H9 (cell line): ENCODE measurements around the gene FILIP1. TPM values are rescaled to one million over a fixed set of nuclear protein-coding genes. Genes with fewer than 3 reads are reported as not detected.

ENCODE experiments used
- DNase-seq: peaks from one replicate; pipeline ENCODE4 v3.0.0-alpha.2; 2017
- H2AFZ ChIP-seq: one replicate; pipeline ENCODE4 v1.6.1; 2013; ENCODE audit warnings: mild to moderate bottlenecking, low read length, control low read depth, moderate library complexity
- H2AK5ac ChIP-seq: 2 replicates; pipeline ENCODE4 v1.6.1; 2013; ENCODE audit warnings: low read length, control low read depth, mixed read lengths; ENCODE audit not compliant: insufficient read length
- H2BK120ac ChIP-seq: one replicate; pipeline ENCODE4 v1.6.1; 2013; ENCODE audit warnings: low read depth, mild to moderate bottlenecking, low read length, control low read depth, inconsistent platforms; ENCODE audit not compliant: poor library complexity, severe bottlenecking
- H2BK12ac ChIP-seq: 2 replicates; pipeline ENCODE4 v1.6.1; 2013; ENCODE audit warnings: low read length, control low read depth, mixed read lengths, low read depth; ENCODE audit not compliant: insufficient read length
- H2BK15ac ChIP-seq: 2 replicates; pipeline ENCODE4 v1.6.1; 2013; ENCODE audit warnings: low read depth, low read length, control low read depth
- H2BK20ac ChIP-seq: one replicate; pipeline ENCODE4 v1.6.1; 2013; ENCODE audit warnings: low read depth, mild to moderate bottlenecking, low read length, control low read depth, inconsistent platforms; ENCODE audit not compliant: poor library complexity, severe bottlenecking
- H2BK5ac ChIP-seq: 2 replicates; pipeline ENCODE4 v1.6.1; 2013; ENCODE audit warnings: low read length, control low read depth, mixed read lengths; ENCODE audit not compliant: insufficient read length
- H3K14ac ChIP-seq: 2 replicates; pipeline ENCODE4 v1.6.1; 2013; ENCODE audit warnings: low read length, control low read depth; ENCODE audit not compliant: insufficient read depth
- H3K18ac ChIP-seq: 2 replicates; pipeline ENCODE4 v1.6.1; 2013; ENCODE audit warnings: low read depth, mild to moderate bottlenecking, mixed read lengths, low read length, control low read depth; ENCODE audit not compliant: insufficient read length
- H3K23ac ChIP-seq: 2 replicates; pipeline ENCODE4 v1.6.1; 2013; ENCODE audit warnings: low read length, control low read depth, mixed read lengths, low read depth; ENCODE audit not compliant: insufficient read length
- H3K23me2 ChIP-seq: 2 replicates; pipeline ENCODE4 v1.6.1; 2013; ENCODE audit warnings: low read depth, mild to moderate bottlenecking, mixed read lengths, low read length, control low read depth; ENCODE audit not compliant: insufficient read length, poor library complexity, severe bottlenecking
- H3K27ac ChIP-seq: 2 replicates; pipeline ENCODE4 v1.5.1; 2013; ENCODE audit warnings: low read length, control low read depth, mixed read lengths, low read depth; ENCODE audit not compliant: insufficient read length
- H3K27me3 ChIP-seq: 2 replicates; pipeline ENCODE4 v1.6.1; 2013; ENCODE audit warnings: low read length, control low read depth, inconsistent platforms; ENCODE audit not compliant: insufficient read depth
- H3K4ac ChIP-seq: 2 replicates; pipeline ENCODE4 v1.6.1; 2013; ENCODE audit warnings: low read depth, mild to moderate bottlenecking, control low read depth, inconsistent platforms, low read length, moderate library complexity
- H3K4me1 ChIP-seq: 2 replicates; pipeline ENCODE4 v1.6.1; 2013; ENCODE audit warnings: low read length, control low read depth, inconsistent platforms; ENCODE audit not compliant: insufficient read depth
- H3K4me2 ChIP-seq: 2 replicates; pipeline ENCODE4 v1.6.1; 2013; ENCODE audit warnings: low read length, control low read depth, mixed read lengths; ENCODE audit not compliant: insufficient read length, insufficient read depth
- H3K56ac ChIP-seq: 2 replicates; pipeline ENCODE4 v1.6.1; 2013; ENCODE audit warnings: low read depth, mild to moderate bottlenecking, mixed read lengths, low read length, control low read depth; ENCODE audit not compliant: insufficient read length
- H3K79me1 ChIP-seq: 2 replicates; pipeline ENCODE4 v1.6.1; 2013; ENCODE audit warnings: low read depth, mild to moderate bottlenecking, moderate library complexity, low read length, control low read depth, inconsistent platforms; ENCODE audit not compliant: insufficient read depth, poor library complexity, severe bottlenecking
- H3K79me2 ChIP-seq: 2 replicates; pipeline ENCODE4 v1.6.1; 2013; ENCODE audit warnings: low read length, control low read depth, inconsistent platforms; ENCODE audit not compliant: insufficient read depth
- H3K9ac ChIP-seq: 2 replicates; pipeline ENCODE4 v1.6.1; 2013; ENCODE audit warnings: low read length, control low read depth, mixed read lengths; ENCODE audit not compliant: insufficient read length; ENCODE audit errors: extremely low read depth
- H3K9me3 ChIP-seq: one replicate; pipeline ENCODE4 v1.6.1; 2013; ENCODE audit warnings: low read depth, low read length, inconsistent platforms; ENCODE audit not compliant: control insufficient read depth
- H3T11ph ChIP-seq: one replicate; pipeline ENCODE4 v1.6.1; 2013; ENCODE audit warnings: mild to moderate bottlenecking, low read length, control low read depth, inconsistent platforms
- H4K20me1 ChIP-seq: one replicate; pipeline ENCODE4 v1.6.1; 2013; ENCODE audit not compliant: control insufficient read depth, insufficient read length, insufficient read depth
- H4K5ac ChIP-seq: 2 replicates; pipeline ENCODE4 v1.6.1; 2013; ENCODE audit warnings: low read depth, mild to moderate bottlenecking, mixed read lengths, low read length, control low read depth; ENCODE audit not compliant: insufficient read length
- H4K8ac ChIP-seq: replicated peaks from 2 replicates; pipeline ENCODE4 v1.6.1; 2013; ENCODE audit warnings: low read length, control low read depth, mixed read lengths, low read depth; ENCODE audit not compliant: insufficient read length
- H4K91ac ChIP-seq: 2 replicates; pipeline ENCODE4 v1.6.1; 2013; ENCODE audit warnings: low read depth, mild to moderate bottlenecking, moderate library complexity, mixed read lengths, low read length, control low read depth; ENCODE audit not compliant: insufficient read length
- H3K27ac Mint-ChIP-seq, 3 experiments: 2 replicates in 2 of 3; 3 replicates in 1 of 3; pipeline ENCODE4 v1.8.0; 2020 to 2021; ENCODE audit warnings: mixed read lengths in 3 of 3, mild to moderate bottlenecking in 1 of 3, moderate library complexity in 1 of 3
- H3K27me3 Mint-ChIP-seq: 2 replicates; pipeline ENCODE4 v1.8.0; 2021; ENCODE audit warnings: low read depth, mild to moderate bottlenecking, moderate library complexity, mixed read lengths
- H3K36me3 Mint-ChIP-seq, 3 experiments: 2 replicates in 2 of 3; 3 replicates in 1 of 3; pipeline ENCODE4 v1.8.0; 2020 to 2021; ENCODE audit warnings: low read depth in 3 of 3, mixed read lengths in 3 of 3; ENCODE audit not compliant: insufficient read depth in 1 of 3
- H3K4me1 Mint-ChIP-seq, 2 experiments: 2 replicates each; pipeline ENCODE4 v1.8.0; 2020; ENCODE audit warnings: mixed read lengths in 2 of 2
- H3K4me3 Mint-ChIP-seq, 2 experiments: 2 replicates in 1 of 2; 3 replicates in 1 of 2; pipeline ENCODE4 v1.8.0; 2020 to 2021; ENCODE audit warnings: mild to moderate bottlenecking in 2 of 2, mixed read lengths in 2 of 2, moderate library complexity in 1 of 2
- H3K9me3 Mint-ChIP-seq, 2 experiments: 2 replicates in 1 of 2; 3 replicates in 1 of 2; pipeline ENCODE4 v1.8.0; 2020; ENCODE audit warnings: mild to moderate bottlenecking in 2 of 2, mixed read lengths in 2 of 2, moderate library complexity in 1 of 2
- CTCF ChIP-seq: fragments of 200-600 bp; sonication (generic); conservative IDR thresholded peaks from 3 replicates; pipeline ENCODE4 v1.8.0; 2021; ENCODE audit warnings: antibody characterized with exemption, mild to moderate bottlenecking
- WGBS: extraction: QIAGEN DNeasy Blood & Tissue Kit; methylation state at CpG from one replicate; pipeline ENCODE4 v1.1.7; 2013; ENCODE audit warnings: missing lambda C conversion rate, low lambda C conversion rate, mixed read lengths; ENCODE audit not compliant: insufficient read length; ENCODE audit errors: extremely low coverage; 5-methylcytosine and 5-hydroxymethylcytosine counted together
- total RNA-seq: library from RNA; stranded (reverse); gene quantifications from 2 replicates; pipeline ENCODE4 v1.2.1, GENCODE V29; 2021

Gene FILIP1
- total RNA-seq, 1 experiment from 2014 or later = 10.5 TPM

GRCh38 chr6:75347898-75348610 is 145.5 kb downstream of the FILIP1 start:
- H3K23me2 ChIP-seq = peaks cover 7% of the 10 kb centered on the region
- Mint-ChIP-seq H3K4me3 (no peak overlapping the region), H3K9me3 (no peaks in the 10 kb centered on the region), H3K27ac (no peak overlapping the region; a peak in 1 of 7 replicates), H3K4me1 (peaks cover 48 to 68% of the 10 kb centered on the region in 2 experiments), H3K36me3 (peaks cover 0 to 5% (median 0%) of the 10 kb centered on the region in 3 experiments; a peak in 1 of 7 replicates), H3K27me3 (no peaks in the 10 kb centered on the region)
- no peak for DNase-seq
- H4K20me1 ChIP-seq = no peaks in the 10 kb centered on the region
- H2AFZ ChIP-seq = no peak overlapping the region
- no peak overlapping the region for H3K14ac ChIP-seq
- H3K9ac ChIP-seq = no peak overlapping the region
- H2BK20ac ChIP-seq = no peak overlapping the region
- H3K27me3 ChIP-seq = no peaks in the 10 kb centered on the region
- WGBS = no CpG with 5 or more reads among the region's 2 CpGs
- no peaks in the 10 kb centered on the region for H3K79me2 ChIP-seq
- peaks cover 5% of the 10 kb centered on the region for H3K4me1 ChIP-seq
- no peak overlapping the region for H3K4me2 ChIP-seq
- no peak overlapping the region for H3T11ph ChIP-seq
- H2AK5ac ChIP-seq = no peak overlapping the region
- no peak overlapping the region for H4K8ac ChIP-seq
- no peak overlapping the region for H2BK15ac ChIP-seq
- no peak overlapping the region for H3K23ac ChIP-seq
- H4K91ac ChIP-seq = no peak overlapping the region
- H2BK5ac ChIP-seq = no peak overlapping the region
- no peak for TF ChIP-seq CTCF
- H3K27ac ChIP-seq = no peak overlapping the region
- H2BK12ac ChIP-seq = peak overlapping the region; percentile 60
- no peak overlapping the region for H3K4ac ChIP-seq
- no peak overlapping the region for H3K56ac ChIP-seq
- H3K79me1 ChIP-seq = no peaks in the 10 kb centered on the region
- no peak overlapping the region for H3K18ac ChIP-seq
- H4K5ac ChIP-seq = no peak overlapping the region
- no peak overlapping the region for H2BK120ac ChIP-seq
- H3K9me3 ChIP-seq = no peaks in the 10 kb centered on the region
